Nephron progenitor cell (in vitro differentiated cells): ENCODE data around the gene BBS10.
"Not testable (repeated sequence)": the region's sequence is repeated elsewhere in the genome, so short reads cannot be mapped to it uniquely, and the experiment has no call there.

ENCODE experiments used
- DNase-seq: peaks from one replicate; pipeline ENCODE4 v3.0.0; 2021
- H3K27ac Mint-ChIP-seq: 2 replicates; pipeline ENCODE4 v1.8.0; 2021; ENCODE audit warnings: mild to moderate bottlenecking, moderate library complexity, mixed read lengths
- H3K27me3 Mint-ChIP-seq: 2 replicates; pipeline ENCODE4 v1.8.0; 2021; ENCODE audit warnings: mild to moderate bottlenecking, low read depth, mixed read lengths; ENCODE audit not compliant: poor library complexity
- H3K36me3 Mint-ChIP-seq: 2 replicates; pipeline ENCODE4 v1.8.0; 2021; ENCODE audit warnings: low read depth, mixed read lengths
- H3K4me1 Mint-ChIP-seq: 2 replicates; pipeline ENCODE4 v1.8.0; 2021; ENCODE audit warnings: mixed read lengths
- H3K4me3 Mint-ChIP-seq: 2 replicates; pipeline ENCODE4 v1.8.0; 2021; ENCODE audit warnings: mild to moderate bottlenecking, moderate library complexity, mixed read lengths
- H3K9me3 Mint-ChIP-seq: 2 replicates; pipeline ENCODE4 v1.8.0; 2021; ENCODE audit warnings: mild to moderate bottlenecking, moderate library complexity, mixed read lengths
- TF ChIP-seq, protein P1 (sequence below): fragments of 200-600 bp; sonication (generic); IDR thresholded peaks from 2 replicates; pipeline ENCODE4 v1.5.0; 2021; ENCODE audit warnings: antibody characterized with exemption

Gene BBS10

DNA sequence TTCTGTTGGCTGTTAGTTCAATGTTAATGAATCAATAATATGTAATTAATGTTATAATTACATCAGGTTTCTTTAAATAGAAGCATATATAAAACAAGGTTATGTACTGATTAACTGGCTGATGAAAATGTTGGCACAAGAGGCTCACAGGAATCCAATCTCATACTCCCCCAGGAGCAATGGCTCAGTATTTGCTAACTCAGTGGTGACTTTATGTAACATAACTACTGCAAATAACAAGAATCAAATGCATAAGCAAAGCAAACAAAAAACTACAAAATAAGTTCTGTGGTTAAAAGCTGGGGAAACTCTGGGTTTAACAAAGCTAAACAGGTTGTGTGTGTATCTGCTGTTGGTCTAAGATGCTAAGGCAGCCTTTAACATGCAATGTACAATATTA, 27.7 kb upstream of the BBS10 start:
- no peak overlapping the region for H3K27ac Mint-ChIP-seq
- peaks cover 41% of the 10 kb centered on the region for H3K36me3 Mint-ChIP-seq
- TF ChIP-seq, protein P1, sequence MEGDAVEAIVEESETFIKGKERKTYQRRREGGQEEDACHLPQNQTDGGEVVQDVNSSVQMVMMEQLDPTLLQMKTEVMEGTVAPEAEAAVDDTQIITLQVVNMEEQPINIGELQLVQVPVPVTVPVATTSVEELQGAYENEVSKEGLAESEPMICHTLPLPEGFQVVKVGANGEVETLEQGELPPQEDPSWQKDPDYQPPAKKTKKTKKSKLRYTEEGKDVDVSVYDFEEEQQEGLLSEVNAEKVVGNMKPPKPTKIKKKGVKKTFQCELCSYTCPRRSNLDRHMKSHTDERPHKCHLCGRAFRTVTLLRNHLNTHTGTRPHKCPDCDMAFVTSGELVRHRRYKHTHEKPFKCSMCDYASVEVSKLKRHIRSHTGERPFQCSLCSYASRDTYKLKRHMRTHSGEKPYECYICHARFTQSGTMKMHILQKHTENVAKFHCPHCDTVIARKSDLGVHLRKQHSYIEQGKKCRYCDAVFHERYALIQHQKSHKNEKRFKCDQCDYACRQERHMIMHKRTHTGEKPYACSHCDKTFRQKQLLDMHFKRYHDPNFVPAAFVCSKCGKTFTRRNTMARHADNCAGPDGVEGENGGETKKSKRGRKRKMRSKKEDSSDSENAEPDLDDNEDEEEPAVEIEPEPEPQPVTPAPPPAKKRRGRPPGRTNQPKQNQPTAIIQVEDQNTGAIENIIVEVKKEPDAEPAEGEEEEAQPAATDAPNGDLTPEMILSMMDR: no peak
- no peaks in the 10 kb centered on the region for H3K4me1 Mint-ChIP-seq
- H3K4me3 Mint-ChIP-seq: no peak overlapping the region
- no peaks in the 10 kb centered on the region for H3K27me3 Mint-ChIP-seq
- DNase-seq: no peak
- no peaks in the 10 kb centered on the region for H3K9me3 Mint-ChIP-seq

DNA sequence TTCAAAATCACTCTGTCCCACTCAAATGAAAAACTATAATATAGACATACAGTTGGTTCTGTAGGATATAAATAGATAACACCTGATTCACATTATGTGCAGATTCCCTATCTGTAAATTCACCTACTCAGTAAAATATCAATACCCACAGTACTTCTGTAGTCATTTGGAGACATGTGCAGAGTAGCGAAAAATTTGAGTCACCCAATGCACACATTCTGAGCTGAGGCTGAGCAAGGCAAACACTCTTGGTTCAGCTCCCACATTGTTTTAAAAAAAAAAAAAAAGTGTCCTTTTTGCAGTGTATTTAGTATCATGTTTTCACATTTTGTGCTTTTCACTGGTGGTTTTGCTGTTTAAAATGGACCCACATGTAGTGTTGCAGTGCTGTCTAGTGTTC, 27.3 kb upstream of the BBS10 start:
- H3K9me3 Mint-ChIP-seq: no peaks in the 10 kb centered on the region
- TF ChIP-seq, protein P1: no peak
- H3K4me3 Mint-ChIP-seq: no peak overlapping the region
- no peak overlapping the region for H3K27ac Mint-ChIP-seq
- peaks cover 46% of the 10 kb centered on the region for H3K36me3 Mint-ChIP-seq
- DNase-seq: no peak
- H3K4me1 Mint-ChIP-seq: no peaks in the 10 kb centered on the region
- no peaks in the 10 kb centered on the region for H3K27me3 Mint-ChIP-seq

DNA sequence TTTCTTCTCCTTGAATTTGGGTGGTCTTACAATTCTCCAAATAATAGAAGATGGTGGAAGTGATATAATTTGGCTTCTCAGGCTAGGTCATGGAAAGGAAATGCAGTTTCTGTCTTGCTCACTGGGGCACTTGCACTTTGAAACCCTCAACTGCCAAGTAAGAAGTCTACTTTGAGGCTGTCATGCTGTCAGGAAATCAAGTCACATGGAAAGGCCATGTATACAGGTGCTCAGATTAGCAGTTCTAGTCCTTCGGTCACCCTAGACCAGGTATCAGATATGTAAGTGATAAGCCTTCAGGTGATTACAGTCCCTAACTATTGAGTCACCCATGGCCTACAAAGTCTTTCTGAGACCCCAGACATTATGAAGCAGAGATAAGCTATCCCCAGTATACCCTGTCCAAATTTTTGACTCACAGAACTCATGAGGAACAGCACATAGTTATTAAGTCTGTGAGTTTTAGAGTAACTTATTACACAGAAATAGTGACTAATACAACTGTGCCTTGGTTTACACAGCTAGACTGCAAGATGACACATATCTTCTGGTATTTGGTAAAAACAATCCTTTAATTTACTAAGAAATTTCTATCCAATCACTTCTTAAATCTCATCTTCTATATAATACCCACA, 26.3 kb upstream of the BBS10 start:
- H3K4me3 Mint-ChIP-seq: no peak overlapping the region
- no peaks in the 10 kb centered on the region for H3K4me1 Mint-ChIP-seq
- H3K36me3 Mint-ChIP-seq: peaks cover 55% of the 10 kb centered on the region
- H3K9me3 Mint-ChIP-seq: peaks cover 3% of the 10 kb centered on the region
- DNase-seq: no peak
- TF ChIP-seq, protein P1: no peak
- no peaks in the 10 kb centered on the region for H3K27me3 Mint-ChIP-seq
- H3K27ac Mint-ChIP-seq: no peak overlapping the region

DNA sequence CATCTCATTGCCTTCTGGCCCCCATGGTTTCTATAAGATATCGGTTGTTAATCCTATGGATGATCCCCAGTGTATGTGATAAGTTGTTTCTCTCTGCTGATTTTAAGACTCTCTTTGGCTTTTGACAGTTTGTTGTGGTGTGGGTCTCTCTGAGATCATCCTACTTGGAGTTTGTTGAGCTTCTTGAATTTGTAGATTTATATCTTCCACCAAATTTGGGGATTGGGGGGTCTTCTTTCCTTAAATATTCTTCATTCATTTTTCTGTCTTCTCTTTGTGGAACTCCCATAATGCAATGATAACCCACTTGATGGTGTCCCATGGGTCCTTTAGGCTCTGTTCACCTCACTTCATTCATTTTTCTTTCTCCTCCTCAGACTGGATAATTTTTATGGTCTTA, 20.0 kb upstream of the BBS10 start:
- Mint-ChIP-seq H3K4me1 (no peaks in the 10 kb centered on the region), H3K27ac (no peak overlapping the region), H3K9me3 (peaks cover 40% of the 10 kb centered on the region), H3K27me3 (peaks cover 3% of the 10 kb centered on the region), H3K4me3 (no peak overlapping the region), H3K36me3 (peaks cover 82% of the 10 kb centered on the region)
- DNase-seq: no peak
- TF ChIP-seq, protein P1: no peak

DNA sequence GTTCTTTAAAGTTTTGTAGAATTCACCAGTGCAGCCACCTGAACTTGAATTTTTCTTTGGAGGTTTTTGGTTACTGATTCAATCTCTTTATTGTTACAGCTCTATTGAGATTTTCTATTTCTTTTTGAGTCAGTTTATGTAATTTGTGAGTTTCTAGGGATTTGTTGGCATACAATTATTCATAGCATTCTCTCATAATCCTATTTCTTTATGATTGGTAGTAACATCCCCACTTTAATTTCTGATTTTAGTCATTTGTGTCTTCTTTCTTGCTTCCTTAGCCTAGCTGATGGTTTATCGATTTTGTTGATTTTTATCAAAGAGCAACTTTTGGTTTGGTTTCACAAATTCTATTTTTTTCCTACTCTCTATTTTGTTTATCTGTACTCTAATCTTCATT, 17.9 kb upstream of the BBS10 start:
- Mint-ChIP-seq H3K9me3 (peaks cover 40% of the 10 kb centered on the region), H3K4me3 (no peak overlapping the region), H3K4me1 (no peaks in the 10 kb centered on the region), H3K27me3 (peaks cover 3% of the 10 kb centered on the region), H3K36me3 (peaks cover 94% of the 10 kb centered on the region), H3K27ac (no peak overlapping the region)
- TF ChIP-seq, protein P1: no peak
- DNase-seq: no peak

DNA sequence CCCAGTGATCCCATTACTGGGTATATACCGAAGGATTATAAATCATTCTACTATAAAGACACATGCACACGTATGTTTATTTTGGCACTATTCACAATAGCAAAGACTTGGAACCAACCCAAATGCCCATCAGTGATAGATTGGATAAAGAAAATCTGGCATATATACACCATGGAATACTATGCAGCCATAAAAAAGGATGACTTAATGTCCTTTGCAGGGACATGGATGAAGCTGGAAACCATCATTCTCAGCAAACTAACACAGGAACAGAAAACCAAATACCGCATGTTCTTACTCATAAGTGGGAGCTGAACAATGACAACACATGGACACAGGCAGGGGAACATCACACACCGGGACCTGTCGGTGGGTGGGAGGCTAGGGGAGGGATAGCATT, 15.9 kb upstream of the BBS10 start:
- H3K27me3 Mint-ChIP-seq, H3K4me3 Mint-ChIP-seq, DNase-seq, H3K4me1 Mint-ChIP-seq, H3K27ac Mint-ChIP-seq: not testable (repeated sequence)
- Mint-ChIP-seq H3K36me3 (peaks cover 96% of the 10 kb centered on the region), H3K9me3 (peaks cover 35% of the 10 kb centered on the region)
